HUES64 (cell line): ENCODE data around the gene PROB1.
"Not testable (repeated sequence)": the region's sequence is repeated elsewhere in the genome, so short reads cannot be mapped to it uniquely, and the experiment has no call there.

Experiments used
- H3K27ac ChIP-seq: 2 replicates; pipeline ENCODE4 v1.7.0; 2013; ENCODE audit warnings: low read depth, low read length, inconsistent platforms
- H3K27me3 ChIP-seq: 2 replicates; pipeline ENCODE4 v1.6.1; 2013; ENCODE audit warnings: mild to moderate bottlenecking, low read length; ENCODE audit not compliant: insufficient read depth
- H3K36me3 ChIP-seq: 2 replicates; pipeline ENCODE4 v1.6.1; 2013; ENCODE audit warnings: mild to moderate bottlenecking, low read length; ENCODE audit not compliant: insufficient read depth
- H3K4me1 ChIP-seq: 2 replicates; pipeline ENCODE4 v1.6.1; 2013; ENCODE audit warnings: mild to moderate bottlenecking, low read length, moderate library complexity; ENCODE audit not compliant: insufficient read depth
- H3K4me3 ChIP-seq: 2 replicates; pipeline ENCODE4 v1.5.1; 2013; ENCODE audit warnings: mild to moderate bottlenecking, low read length, moderate library complexity
- H3K9ac ChIP-seq: 2 replicates; pipeline ENCODE4 v1.6.1; 2013; ENCODE audit warnings: mild to moderate bottlenecking, low read depth, low read length
- H3K9me3 ChIP-seq: 2 replicates; pipeline ENCODE4 v1.6.1; 2013; ENCODE audit warnings: low read depth, low read length; ENCODE audit not compliant: insufficient read depth
- WGBS: fragments of 150-250, 120-280 bp; methylation state at CpG from one replicate; pipeline ENCODE4 v1.1.7; 2013; ENCODE audit warnings: missing lambda C conversion rate; 5-methylcytosine and 5-hydroxymethylcytosine counted together

The PROB1 gene

GRCh38 chr5:139390639-139391569 is 4.0 kb downstream of the PROB1 start:
- WGBS, result 88% methylated on average over 10 of the region's 10 CpGs
- Histone ChIP-seq H3K4me3 (no peak overlapping the region), H3K9me3 (no peaks in the 10 kb centered on the region), H3K9ac (no peak overlapping the region), H3K27me3 (peaks cover 44% of the 10 kb centered on the region), H3K36me3 (no peaks in the 10 kb centered on the region), H3K4me1 (peaks cover 7% of the 10 kb centered on the region), H3K27ac (no peak overlapping the region)

GRCh38 chr5:139389701-139390638 is 4.9 kb downstream of the PROB1 start, which contains the start of gene MZB1:
Gene MZB1 (minus strand): TSS chr5:139389913. CDS start chr5:139389856, 57 bp downstream.
- WGBS, result 89% methylated on average over 9 of the region's 11 CpGs
- H3K9ac ChIP-seq, result no peak within 1 kb of the TSS
- H3K27ac ChIP-seq, result no peak within 1 kb of the TSS
- H3K4me1 ChIP-seq, result peaks cover 7% of the 10 kb centered on the region
- H3K4me3 ChIP-seq, result no peak within 1 kb of the TSS
- H3K36me3 ChIP-seq, result no peaks in the 10 kb centered on the region
- H3K9me3 ChIP-seq, result no peaks in the 10 kb centered on the region
- H3K27me3 ChIP-seq, result peaks cover 34% of the 10 kb centered on the region

GRCh38 chr5:139388198-139388821 is 6.6 kb downstream of the PROB1 start:
- peak overlapping the region; percentile 49; the same call in 1 of the 2 replicates for H3K27ac ChIP-seq
- peaks cover 18% of the 10 kb centered on the region for H3K27me3 ChIP-seq
- 0 out of 2 replicates have a peak overlapping the region, but pooled peaks have one; percentile 31 for H3K9ac ChIP-seq
- H3K36me3 ChIP-seq, result no peaks in the 10 kb centered on the region
- H3K4me1 ChIP-seq, result peaks cover 7% of the 10 kb centered on the region
- no peaks in the 10 kb centered on the region for H3K9me3 ChIP-seq
- 49% methylated on average over 8 of the region's 8 CpGs for WGBS
- no peak overlapping the region for H3K4me3 ChIP-seq

- peaks cover 7% of the 10 kb centered on the region for H3K4me1 ChIP-seq
- H3K27ac ChIP-seq, result no peak overlapping the region; the same call in 1 of the 2 replicates
- no peak overlapping the region for H3K4me3 ChIP-seq
- H3K36me3 ChIP-seq, result no peaks in the 10 kb centered on the region
- peaks cover 12% of the 10 kb centered on the region for H3K27me3 ChIP-seq
- H3K9ac ChIP-seq, result no peak overlapping the region
- 85% methylated on average over 10 of the region's 10 CpGs for WGBS
- no peaks in the 10 kb centered on the region for H3K9me3 ChIP-seq
These were observed 7.2 kb downstream of the PROB1 start for GRCh38 chr5:139387611-139388197.

- H3K4me3 ChIP-seq, H3K27ac ChIP-seq, H3K4me1 ChIP-seq, H3K9ac ChIP-seq, H3K27me3 ChIP-seq, H3K36me3 ChIP-seq, H3K9me3 ChIP-seq: not testable (repeated sequence)
- WGBS, result 92% methylated on average over 9 of the region's 10 CpGs
These were observed 7.9 kb downstream of the PROB1 start for GRCh38 chr5:139386956-139387355.

GRCh38 chr5:139386050-139386438 is 8.9 kb downstream of the PROB1 start:
- no peaks in the 10 kb centered on the region for H3K9me3 ChIP-seq
- no peak overlapping the region for H3K9ac ChIP-seq
- H3K27ac ChIP-seq, result no peak overlapping the region
- no peak overlapping the region for H3K4me3 ChIP-seq
- peaks cover 7% of the 10 kb centered on the region for H3K4me1 ChIP-seq
- no peaks in the 10 kb centered on the region for H3K36me3 ChIP-seq
- H3K27me3 ChIP-seq, result no peaks in the 10 kb centered on the region
- WGBS, result 83% methylated on average over 4 of the region's 5 CpGs

GRCh38 chr5:139385061-139386049 is 9.5 kb downstream of the PROB1 start:
- Histone ChIP-seq H3K27ac (no peak overlapping the region), H3K9ac (no peak overlapping the region), H3K4me1 (peaks cover 7% of the 10 kb centered on the region), H3K27me3 (no peaks in the 10 kb centered on the region), H3K36me3 (no peaks in the 10 kb centered on the region), H3K9me3 (no peaks in the 10 kb centered on the region), H3K4me3 (no peak overlapping the region)
- WGBS, result 86% methylated on average over 8 of the region's 8 CpGs

- Histone ChIP-seq H3K9ac (no peak overlapping the region), H3K4me1 (peaks cover 7% of the 10 kb centered on the region)
These were observed 10.3 kb downstream of the PROB1 start for GRCh38 chr5:139384591-139385051.

GRCh38 chr5:139383993-139384590 is 10.8 kb downstream of the PROB1 start:
- Histone ChIP-seq H3K4me1 (peaks cover 7% of the 10 kb centered on the region), H3K9ac (no peak overlapping the region), H3K9me3 (no peaks in the 10 kb centered on the region), H3K4me3 (no peak overlapping the region), H3K27ac (no peak overlapping the region), H3K36me3 (no peaks in the 10 kb centered on the region), H3K27me3 (no peaks in the 10 kb centered on the region)
- 81% methylated on average over 7 of the region's 7 CpGs for WGBS

More at GRCh38 chr5:139384591-139385051, 10.3 kb downstream of the PROB1 start:
- no peaks in the 10 kb centered on the region for H3K27me3 ChIP-seq
- H3K27ac ChIP-seq, result no peak overlapping the region
- 91% methylated on average over 9 of the region's 9 CpGs for WGBS
- H3K4me3 ChIP-seq, result no peak overlapping the region
- no peaks in the 10 kb centered on the region for H3K36me3 ChIP-seq
- no peaks in the 10 kb centered on the region for H3K9me3 ChIP-seq
